Trophoblast cell (in vitro differentiated cells and primary cell): ENCODE measurements around the gene ADRB2.

Source experiments
- DNase-seq, 2 donors: peaks; one replicate each; pipeline ENCODE4 v3.0.0-alpha.2; 2016
- H2AFZ ChIP-seq: 2 replicates; pipeline ENCODE4 v1.6.1; 2013; ENCODE audit warnings: low read length, moderate library complexity, mild to moderate bottlenecking; ENCODE audit not compliant: insufficient read depth, poor library complexity
- H2AK5ac ChIP-seq: 2 replicates; pipeline ENCODE4 v1.6.1; 2013; ENCODE audit warnings: mild to moderate bottlenecking, low read length
- H2BK120ac ChIP-seq: 2 replicates; pipeline ENCODE4 v1.6.1; 2013; ENCODE audit warnings: low read length, mild to moderate bottlenecking, moderate library complexity; ENCODE audit not compliant: insufficient read depth, poor library complexity
- H2BK12ac ChIP-seq: 2 replicates; pipeline ENCODE4 v1.6.1; 2013; ENCODE audit warnings: mild to moderate bottlenecking, low read length, moderate library complexity
- H2BK5ac ChIP-seq: 2 replicates; pipeline ENCODE4 v1.6.1; 2013; ENCODE audit warnings: low read length, low read depth, moderate library complexity, mild to moderate bottlenecking; ENCODE audit not compliant: poor library complexity
- H3K14ac ChIP-seq: 2 replicates; pipeline ENCODE4 v1.6.1; 2013; ENCODE audit warnings: mild to moderate bottlenecking, low read length
- H3K18ac ChIP-seq: 2 replicates; pipeline ENCODE4 v1.6.1; 2013; ENCODE audit warnings: mild to moderate bottlenecking, low read length
- H3K23ac ChIP-seq: 2 replicates; pipeline ENCODE4 v1.6.1; 2013; ENCODE audit warnings: low read length
- H3K27ac ChIP-seq: 2 replicates; pipeline ENCODE4 v1.5.1; 2013; ENCODE audit warnings: low read depth, mild to moderate bottlenecking, inconsistent platforms, low read length, moderate library complexity
- H3K27me3 ChIP-seq: 2 replicates; pipeline ENCODE4 v1.6.1; 2013; ENCODE audit warnings: inconsistent platforms, mild to moderate bottlenecking, low read length, moderate library complexity; ENCODE audit not compliant: insufficient read depth
- H3K36me3 ChIP-seq, 2 experiments: 1 replicate in 1 of 2; 2 replicates in 1 of 2; pipeline ENCODE4 v1.6.1; 2013; ENCODE audit warnings: low read length in 2 of 2, mild to moderate bottlenecking in 2 of 2, moderate library complexity in 1 of 2; ENCODE audit not compliant: insufficient read depth in 2 of 2, control insufficient read depth in 1 of 2
- H3K4ac ChIP-seq: 2 replicates; pipeline ENCODE4 v1.6.1; 2013; ENCODE audit warnings: low read depth, mild to moderate bottlenecking, low read length, moderate library complexity
- H3K4me1 ChIP-seq, 2 experiments: 1 replicate in 1 of 2; 2 replicates in 1 of 2; pipeline ENCODE4 v1.6.1; 2013; ENCODE audit warnings: low read length in 2 of 2, mild to moderate bottlenecking in 2 of 2, moderate library complexity in 1 of 2; ENCODE audit not compliant: insufficient read depth in 2 of 2, control insufficient read depth in 1 of 2
- H3K4me2 ChIP-seq: 2 replicates; pipeline ENCODE4 v1.6.1; 2013; ENCODE audit warnings: inconsistent platforms, mild to moderate bottlenecking, low read length, moderate library complexity
- H3K4me3 ChIP-seq: 2 replicates; pipeline ENCODE4 v1.5.1; 2013; ENCODE audit warnings: mild to moderate bottlenecking, low read depth, low read length, inconsistent platforms
- H3K79me1 ChIP-seq: one replicate; pipeline ENCODE4 v1.6.1; 2013; ENCODE audit warnings: low read length
- H3K79me2 ChIP-seq: 2 replicates; pipeline ENCODE4 v1.6.1; 2013; ENCODE audit warnings: low read length, mild to moderate bottlenecking; ENCODE audit not compliant: control insufficient read depth, insufficient read depth, poor library complexity
- H3K9ac ChIP-seq: 2 replicates; pipeline ENCODE4 v1.6.1; 2013; ENCODE audit warnings: mild to moderate bottlenecking, low read length
- H3K9me3 ChIP-seq: 2 replicates; pipeline ENCODE4 v1.6.1; 2013; ENCODE audit warnings: low read depth, mild to moderate bottlenecking, control low read depth, inconsistent platforms, low read length; ENCODE audit not compliant: insufficient read depth
- H4K12ac ChIP-seq: 2 replicates; pipeline ENCODE4 v1.6.1; 2013; ENCODE audit warnings: low read depth, mild to moderate bottlenecking, low read length, moderate library complexity
- H4K8ac ChIP-seq: 2 replicates; pipeline ENCODE4 v1.6.1; 2013; ENCODE audit warnings: low read depth, mild to moderate bottlenecking, low read length, moderate library complexity
- H4K91ac ChIP-seq: one replicate; pipeline ENCODE4 v1.6.1; 2013; ENCODE audit warnings: low read depth, mild to moderate bottlenecking, low read length, moderate library complexity
- WGBS: extraction: QIAGEN DNeasy Blood & Tissue Kit; methylation state at CpG from one replicate; pipeline ENCODE4 v1.1.7; 2013; ENCODE audit warnings: missing lambda C conversion rate; ENCODE audit not compliant: insufficient read length, insufficient coverage; ENCODE audit errors: extremely low coverage; 5-methylcytosine and 5-hydroxymethylcytosine counted together

ADRB2 gene

GRCh38 chr5:148853868-148854267 lies 27.5 kb downstream of the ADRB2 start:
- no peak overlapping the region for H3K23ac ChIP-seq
- no peak overlapping the region for H2BK12ac ChIP-seq
- WGBS, result no CpG with 5 or more reads among the region's 2 CpGs
- no peaks in the 10 kb centered on the region for H3K4me1 ChIP-seq
- DNase-seq, result no peak
- H2AFZ ChIP-seq, result no peak overlapping the region
- no peak overlapping the region for H4K8ac ChIP-seq
- H3K4me3 ChIP-seq, result no peak overlapping the region
- H3K14ac ChIP-seq, result no peak overlapping the region
- H2BK5ac ChIP-seq, result no peak overlapping the region
- no peak overlapping the region for H4K12ac ChIP-seq
- no peak overlapping the region for H3K18ac ChIP-seq
- no peak overlapping the region for H3K9ac ChIP-seq
- H3K27me3 ChIP-seq, result no peaks in the 10 kb centered on the region
- H2BK120ac ChIP-seq, result no peak overlapping the region
- H3K79me2 ChIP-seq, result no peaks in the 10 kb centered on the region
- H3K79me1 ChIP-seq, result no peaks in the 10 kb centered on the region
- no peak overlapping the region for H3K4me2 ChIP-seq
- no peak overlapping the region for H4K91ac ChIP-seq
- no peak overlapping the region for H3K4ac ChIP-seq
- H3K9me3 ChIP-seq, result no peaks in the 10 kb centered on the region
- H3K27ac ChIP-seq, result no peak overlapping the region
- no peaks in the 10 kb centered on the region for H3K36me3 ChIP-seq
- H2AK5ac ChIP-seq, result no peak overlapping the region

- no peak overlapping the region for H2BK5ac ChIP-seq
- H3K27ac ChIP-seq, result no peak overlapping the region
- no peaks in the 10 kb centered on the region for H3K4me1 ChIP-seq
- H3K4me3 ChIP-seq, result no peak overlapping the region
- no peak overlapping the region for H2AK5ac ChIP-seq
- no peak overlapping the region for H2AFZ ChIP-seq
- H3K79me1 ChIP-seq, result no peaks in the 10 kb centered on the region
- no peak for DNase-seq
- no peaks in the 10 kb centered on the region for H3K79me2 ChIP-seq
- no peaks in the 10 kb centered on the region for H3K9me3 ChIP-seq
- no peak overlapping the region for H3K4me2 ChIP-seq
- H3K18ac ChIP-seq, result no peak overlapping the region
- no peak overlapping the region for H3K23ac ChIP-seq
- no peak overlapping the region for H2BK12ac ChIP-seq
- no peaks in the 10 kb centered on the region for H3K27me3 ChIP-seq
- H4K8ac ChIP-seq, result no peak overlapping the region
- no CpG with 5 or more reads among the region's 5 CpGs for WGBS
- no peaks in the 10 kb centered on the region for H3K36me3 ChIP-seq
- H3K14ac ChIP-seq, result no peak overlapping the region
- H2BK120ac ChIP-seq, result no peak overlapping the region
- H4K12ac ChIP-seq, result no peak overlapping the region
- H4K91ac ChIP-seq, result no peak overlapping the region
- no peak overlapping the region for H3K4ac ChIP-seq
- no peak overlapping the region for H3K9ac ChIP-seq
Measured at GRCh38 chr5:148855249-148856008, 29.0 kb downstream of the ADRB2 start.

GRCh38 chr5:148856009-148856367 lies 29.6 kb downstream of the ADRB2 start:
- H3K9me3 ChIP-seq, result no peaks in the 10 kb centered on the region
- H3K36me3 ChIP-seq, result no peaks in the 10 kb centered on the region
- H3K9ac ChIP-seq, result no peak overlapping the region
- H3K23ac ChIP-seq, result no peak overlapping the region
- DNase-seq, result no peak
- H3K79me1 ChIP-seq, result no peaks in the 10 kb centered on the region
- no peak overlapping the region for H4K12ac ChIP-seq
- no peak overlapping the region for H3K18ac ChIP-seq
- no peaks in the 10 kb centered on the region for H3K4me1 ChIP-seq
- no peak overlapping the region for H2AFZ ChIP-seq
- H3K27ac ChIP-seq, result no peak overlapping the region
- no peak overlapping the region for H2BK120ac ChIP-seq
- no peak overlapping the region for H3K4ac ChIP-seq
- H4K91ac ChIP-seq, result no peak overlapping the region
- H3K79me2 ChIP-seq, result no peaks in the 10 kb centered on the region
- no CpG with 5 or more reads among the region's 2 CpGs for WGBS
- no peak overlapping the region for H3K4me2 ChIP-seq
- no peak overlapping the region for H2AK5ac ChIP-seq
- H3K4me3 ChIP-seq, result no peak overlapping the region
- no peaks in the 10 kb centered on the region for H3K27me3 ChIP-seq
- H4K8ac ChIP-seq, result no peak overlapping the region
- no peak overlapping the region for H2BK12ac ChIP-seq
- no peak overlapping the region for H3K14ac ChIP-seq
- no peak overlapping the region for H2BK5ac ChIP-seq

- Histone ChIP-seq H3K4me3 (no peak overlapping the region), H3K9me3 (no peaks in the 10 kb centered on the region), H4K12ac (no peak overlapping the region), H3K9ac (no peak overlapping the region), H3K4me2 (no peak overlapping the region), H3K79me2 (no peaks in the 10 kb centered on the region), H3K23ac (no peak overlapping the region), H4K91ac (no peak overlapping the region), H3K36me3 (no peaks in the 10 kb centered on the region), H2BK5ac (no peak overlapping the region), H3K4me1 (no peaks in the 10 kb centered on the region), H2BK120ac (no peak overlapping the region), H2BK12ac (no peak overlapping the region), H3K79me1 (no peaks in the 10 kb centered on the region), H3K18ac (no peak overlapping the region), H3K4ac (no peak overlapping the region), H2AFZ (no peak overlapping the region), H3K27me3 (no peaks in the 10 kb centered on the region), H2AK5ac (no peak overlapping the region), H3K14ac (no peak overlapping the region), H3K27ac (no peak overlapping the region), H4K8ac (no peak overlapping the region)
- DNase-seq, result no peak
- no CpG with 5 or more reads among the region's 1 CpG for WGBS
Measured at GRCh38 chr5:148856424-148856823, 30.0 kb downstream of the ADRB2 start.
